Endodermal cell (in vitro differentiated cells): ENCODE data around the gene TMEM174. TPM values are rescaled to one million over a fixed set of nuclear protein-coding genes. Genes with fewer than 3 reads are reported as not detected.

Source experiments
- DNase-seq: peaks from one replicate; pipeline ENCODE4 v3.0.0-alpha.2; 2017
- H3K27ac ChIP-seq: 2 replicates; pipeline ENCODE4 v1.5.1; 2013; ENCODE audit warnings: mild to moderate bottlenecking, low read depth, low read length, moderate library complexity
- H3K27me3 ChIP-seq: 2 replicates; pipeline ENCODE4 v1.6.1; 2013; ENCODE audit warnings: mild to moderate bottlenecking, low read length, moderate library complexity; ENCODE audit not compliant: insufficient read depth, control insufficient read depth, poor library complexity, severe bottlenecking
- H3K36me3 ChIP-seq: 2 replicates; pipeline ENCODE4 v1.7.0; 2013; ENCODE audit warnings: mild to moderate bottlenecking, low read length, moderate library complexity; ENCODE audit not compliant: control insufficient read depth, insufficient read depth
- H3K4me1 ChIP-seq: one replicate; pipeline ENCODE4 v1.7.0; 2013; ENCODE audit warnings: low read length; ENCODE audit not compliant: control insufficient read depth, insufficient read depth
- H3K4me3 ChIP-seq: 2 replicates; pipeline ENCODE4 v1.5.1; 2013; ENCODE audit warnings: mild to moderate bottlenecking, low read length, moderate library complexity
- H3K9ac ChIP-seq: 2 replicates; pipeline ENCODE4 v1.6.1; 2013; ENCODE audit warnings: mild to moderate bottlenecking, low read length, moderate library complexity; ENCODE audit not compliant: poor library complexity, severe bottlenecking; ENCODE audit errors: extremely low read depth
- H3K9me3 ChIP-seq: 2 replicates; pipeline ENCODE4 v1.6.1; 2013; ENCODE audit warnings: mild to moderate bottlenecking, low read length, moderate library complexity; ENCODE audit not compliant: control insufficient read depth
- H3K27ac Mint-ChIP-seq: 2 replicates; pipeline ENCODE4 v1.8.0; 2020; ENCODE audit warnings: mixed read lengths
- H3K27me3 Mint-ChIP-seq: 2 replicates; pipeline ENCODE4 v1.8.0; 2021; ENCODE audit warnings: mild to moderate bottlenecking, mixed read lengths; ENCODE audit not compliant: insufficient read depth
- H3K36me3 Mint-ChIP-seq: 2 replicates; pipeline ENCODE4 v1.8.0; 2020; ENCODE audit warnings: low read depth, mixed read lengths
- H3K4me1 Mint-ChIP-seq: 2 replicates; pipeline ENCODE4 v1.8.0; 2020; ENCODE audit warnings: mixed read lengths
- H3K4me3 Mint-ChIP-seq: 2 replicates; pipeline ENCODE4 v1.8.0; 2020; ENCODE audit warnings: mild to moderate bottlenecking, moderate library complexity, mixed read lengths
- H3K9me3 Mint-ChIP-seq: 2 replicates; pipeline ENCODE4 v1.8.0; 2020; ENCODE audit warnings: mild to moderate bottlenecking, mixed read lengths
- WGBS, 2 experiments: methylation state at CpG; one replicate each; pipeline versions ENCODE4 v1.1.5 to v1.1.7; 2013; ENCODE audit warnings: missing lambda C conversion rate in 2 of 2, mixed read lengths in 1 of 2; ENCODE audit not compliant: insufficient coverage in 1 of 2, insufficient read length in 1 of 2; 5-methylcytosine and 5-hydroxymethylcytosine counted together
- total RNA-seq, 2 donors: library from RNA; stranded (reverse); fragmentation: NEBNext Ultra II Directional in 1 of 2; extraction: Animal tissue kit (Norgen Biotek cat#: 25700) in 1 of 2; gene quantifications; 2 replicates in 1 of 2; 3 replicates in 1 of 2; pipeline ENCODE4 v1.2.1, GENCODE V29; 2021
- TF ChIP-seq, protein P1 (sequence below): fragments of 200-600 bp; sonication (generic); conservative IDR thresholded peaks from 2 replicates; pipeline ENCODE4 v1.5.0; 2021; ENCODE audit warnings: antibody characterized with exemption, mild to moderate bottlenecking

The TMEM174 gene
- total RNA-seq, 2 donors from 2014 or later = not detected

DNA sequence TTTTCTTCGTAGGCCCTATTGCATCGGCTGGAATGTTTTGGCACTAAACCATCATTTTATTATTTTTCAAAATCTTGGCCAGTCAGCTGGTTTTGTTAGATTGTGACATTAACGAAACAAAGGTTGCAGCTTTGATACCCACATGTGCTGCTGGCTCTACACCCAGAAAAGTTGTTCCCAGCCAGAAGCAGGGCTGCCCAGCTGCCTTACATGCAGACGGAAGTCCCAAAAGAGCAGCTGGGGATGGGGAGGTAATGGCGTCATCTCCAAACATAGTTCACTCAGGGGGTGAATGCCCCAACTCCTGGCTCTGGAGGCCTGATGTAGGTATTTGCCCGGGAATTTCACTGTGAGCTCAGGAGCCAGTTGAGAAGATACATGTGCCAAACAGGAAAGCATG is 29.3 kb upstream of the TMEM174 start:
- Mint-ChIP-seq H3K4me3 (no peak overlapping the region), H3K27ac (no peak overlapping the region), H3K27me3 (peaks cover 4% of the 10 kb centered on the region), H3K9me3 (no peaks in the 10 kb centered on the region), H3K4me1 (no peaks in the 10 kb centered on the region), H3K36me3 (no peaks in the 10 kb centered on the region)
- H3K4me1 ChIP-seq = no peaks in the 10 kb centered on the region
- TF ChIP-seq, protein P1, sequence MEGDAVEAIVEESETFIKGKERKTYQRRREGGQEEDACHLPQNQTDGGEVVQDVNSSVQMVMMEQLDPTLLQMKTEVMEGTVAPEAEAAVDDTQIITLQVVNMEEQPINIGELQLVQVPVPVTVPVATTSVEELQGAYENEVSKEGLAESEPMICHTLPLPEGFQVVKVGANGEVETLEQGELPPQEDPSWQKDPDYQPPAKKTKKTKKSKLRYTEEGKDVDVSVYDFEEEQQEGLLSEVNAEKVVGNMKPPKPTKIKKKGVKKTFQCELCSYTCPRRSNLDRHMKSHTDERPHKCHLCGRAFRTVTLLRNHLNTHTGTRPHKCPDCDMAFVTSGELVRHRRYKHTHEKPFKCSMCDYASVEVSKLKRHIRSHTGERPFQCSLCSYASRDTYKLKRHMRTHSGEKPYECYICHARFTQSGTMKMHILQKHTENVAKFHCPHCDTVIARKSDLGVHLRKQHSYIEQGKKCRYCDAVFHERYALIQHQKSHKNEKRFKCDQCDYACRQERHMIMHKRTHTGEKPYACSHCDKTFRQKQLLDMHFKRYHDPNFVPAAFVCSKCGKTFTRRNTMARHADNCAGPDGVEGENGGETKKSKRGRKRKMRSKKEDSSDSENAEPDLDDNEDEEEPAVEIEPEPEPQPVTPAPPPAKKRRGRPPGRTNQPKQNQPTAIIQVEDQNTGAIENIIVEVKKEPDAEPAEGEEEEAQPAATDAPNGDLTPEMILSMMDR = no peak
- H3K27me3 ChIP-seq = no peaks in the 10 kb centered on the region
- no peak overlapping the region for H3K27ac ChIP-seq
- WGBS, 2 experiments = 92 to 98% methylated on average over 6 of the region's 6 CpGs
- no peaks in the 10 kb centered on the region for H3K36me3 ChIP-seq
- no peak for DNase-seq
- H3K9ac ChIP-seq = no peak overlapping the region
- H3K9me3 ChIP-seq = no peaks in the 10 kb centered on the region
- no peak overlapping the region for H3K4me3 ChIP-seq

DNA sequence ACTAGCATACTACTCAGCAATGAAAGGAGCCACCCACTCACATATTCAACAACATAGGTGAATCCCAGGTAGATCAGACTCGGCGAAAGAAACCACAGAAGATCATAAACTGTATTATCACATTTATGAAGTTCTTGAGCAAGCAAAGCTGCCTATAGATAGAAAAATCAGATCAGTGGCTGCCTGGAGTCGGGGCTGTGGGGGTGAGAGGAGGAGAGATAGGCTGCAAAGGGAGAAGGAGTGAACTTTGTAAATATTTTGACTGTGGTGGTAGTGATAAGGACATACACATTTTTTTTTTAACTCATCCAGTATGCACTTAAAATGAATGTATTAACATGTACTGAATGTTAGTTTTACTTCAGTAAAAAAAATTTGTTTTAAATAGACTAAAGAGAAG is 23.5 kb upstream of the TMEM174 start:
- Mint-ChIP-seq H3K4me3 (no peak overlapping the region), H3K27me3 (peaks cover 4% of the 10 kb centered on the region), H3K27ac (no peak overlapping the region), H3K9me3 (no peaks in the 10 kb centered on the region), H3K36me3 (no peaks in the 10 kb centered on the region), H3K4me1 (peaks cover 5% of the 10 kb centered on the region)
- Histone ChIP-seq H3K9me3 (no peaks in the 10 kb centered on the region), H3K4me3 (no peak overlapping the region), H3K27me3 (no peaks in the 10 kb centered on the region), H3K9ac (no peak overlapping the region), H3K27ac (no peak overlapping the region), H3K4me1 (no peaks in the 10 kb centered on the region), H3K36me3 (no peaks in the 10 kb centered on the region)
- WGBS, 2 experiments = 26% methylated on average over 3 of the region's 3 CpGs; no CpG with 5 or more reads in 1 of the 2 experiments
- TF ChIP-seq, protein P1 = no peak
- DNase-seq = no peak

DNA sequence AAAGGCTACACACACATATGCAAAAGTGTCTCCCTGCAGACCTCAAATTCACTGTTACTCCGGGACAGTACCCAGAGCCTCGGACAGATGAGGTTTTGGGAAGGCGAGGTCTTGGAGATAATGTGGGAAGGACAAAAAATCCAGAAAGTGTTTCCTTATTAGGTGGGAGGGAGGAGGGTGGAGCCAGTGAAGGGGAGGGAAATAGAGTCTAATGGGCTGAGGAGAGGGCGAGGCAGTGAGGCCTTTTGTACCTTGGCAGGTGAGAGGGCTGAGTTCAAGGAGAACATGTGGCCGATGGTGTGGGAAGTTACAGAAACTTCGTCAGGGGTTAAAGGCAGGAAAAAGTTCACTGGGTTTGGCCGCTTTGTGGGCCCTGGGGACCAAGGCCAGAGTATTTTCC is 22.1 kb upstream of the TMEM174 start:
- Mint-ChIP-seq H3K4me3 (no peak overlapping the region), H3K9me3 (no peaks in the 10 kb centered on the region), H3K4me1 (peaks cover 5% of the 10 kb centered on the region), H3K27me3 (peaks cover 4% of the 10 kb centered on the region), H3K36me3 (no peaks in the 10 kb centered on the region), H3K27ac (no peak overlapping the region)
- TF ChIP-seq, protein P1 = no peak
- Histone ChIP-seq H3K9ac (no peak overlapping the region), H3K4me3 (no peak overlapping the region), H3K36me3 (no peaks in the 10 kb centered on the region), H3K9me3 (no peaks in the 10 kb centered on the region), H3K27me3 (no peaks in the 10 kb centered on the region), H3K27ac (no peak overlapping the region), H3K4me1 (no peaks in the 10 kb centered on the region)
- DNase-seq = no peak
- 78 to 84% methylated on average over 7 of the region's 7 CpGs for WGBS, 2 experiments
